ENCODE results near the gene THAP7.

THAP7 gene

GRCh38 chr22:21026783-21027692 is 25.1 kb upstream of the THAP7 start:
- Histone ChIP-seq H3K27me3 (peaks cover 28% of the 10 kb centered on the region), H3K36me3 (no peaks in the 10 kb centered on the region), H3K4me3 (ENCODE audit: low read depth in 1 of 2, low read length in 1 of 2) (no peak overlapping the region), H3K9me3 (no peaks in the 10 kb centered on the region), H3K27ac (no peak overlapping the region), H3K4me1 (ENCODE audit: control insufficient read depth in 1 of 2, insufficient read depth in 1 of 2, low read depth in 1 of 2, low read length in 1 of 2) (no peaks in the 10 kb centered on the region)
- no peak for TF ChIP-seq CTCF (IDR thresholded peaks at IDR 0.05)

- no peak for TF ChIP-seq CTCF (IDR thresholded peaks at IDR 0.05)
- Histone ChIP-seq H3K9me3 (no peaks in the 10 kb centered on the region), H3K27me3 (peaks cover 18% of the 10 kb centered on the region), H3K27ac (no peak overlapping the region), H3K36me3 (no peaks in the 10 kb centered on the region), H3K4me1 (ENCODE audit: control insufficient read depth in 1 of 2, insufficient read depth in 1 of 2, low read depth in 1 of 2, low read length in 1 of 2) (no peaks in the 10 kb centered on the region), H3K4me3 (ENCODE audit: low read depth in 1 of 2, low read length in 1 of 2) (no peak overlapping the region)
Observed at GRCh38 chr22:21025763-21026755, 24.1 kb upstream of the THAP7 start.

GRCh38 chr22:21025266-21025665 is 23.3 kb upstream of the THAP7 start:
- no peaks in the 10 kb centered on the region for H3K36me3 ChIP-seq
- H3K4me1 ChIP-seq (ENCODE audit: control insufficient read depth in 1 of 2, insufficient read depth in 1 of 2, low read depth in 1 of 2, low read length in 1 of 2), result no peaks in the 10 kb centered on the region
- no peak overlapping the region for H3K4me3 ChIP-seq (ENCODE audit: low read depth in 1 of 2, low read length in 1 of 2)
- H3K27ac ChIP-seq, result no peak overlapping the region
- H3K9me3 ChIP-seq, result no peaks in the 10 kb centered on the region
- no peak for TF ChIP-seq CTCF (IDR thresholded peaks at IDR 0.05)
- H3K27me3 ChIP-seq, result peaks cover 10% of the 10 kb centered on the region

GRCh38 chr22:21022955-21023614 is 21.2 kb upstream of the THAP7 start:
- TF ChIP-seq CTCF (IDR thresholded peaks at IDR 0.05), result no peak

GRCh38 chr22:21022507-21022906 is 20.6 kb upstream of the THAP7 start:
- no peak overlapping the region for H3K4me3 ChIP-seq (ENCODE audit: low read depth in 1 of 2, low read length in 1 of 2)
- no peaks in the 10 kb centered on the region for H3K4me1 ChIP-seq (ENCODE audit: control insufficient read depth in 1 of 2, insufficient read depth in 1 of 2, low read depth in 1 of 2, low read length in 1 of 2)
- no peaks in the 10 kb centered on the region for H3K9me3 ChIP-seq
- no peak for TF ChIP-seq CTCF (IDR thresholded peaks at IDR 0.05)
- no peak overlapping the region for H3K27ac ChIP-seq
- no peaks in the 10 kb centered on the region for H3K36me3 ChIP-seq
- peaks cover 7% of the 10 kb centered on the region for H3K27me3 ChIP-seq

More at GRCh38 chr22:21022955-21023614, 21.2 kb upstream of the THAP7 start:
- H3K27ac ChIP-seq, result no peak overlapping the region
- H3K9me3 ChIP-seq, result no peaks in the 10 kb centered on the region
- H3K27me3 ChIP-seq, result peaks cover 7% of the 10 kb centered on the region
- no peak overlapping the region for H3K4me3 ChIP-seq (ENCODE audit: low read depth in 1 of 2, low read length in 1 of 2)
- H3K4me1 ChIP-seq (ENCODE audit: control insufficient read depth in 1 of 2, insufficient read depth in 1 of 2, low read depth in 1 of 2, low read length in 1 of 2), result no peaks in the 10 kb centered on the region
- H3K36me3 ChIP-seq, result no peaks in the 10 kb centered on the region
